HG03064 (cell line): ENCODE measurements around the gene MRI1.
"Not testable (repeated sequence)": the region's sequence is repeated elsewhere in the genome, so short reads cannot be mapped to it uniquely, and the experiment has no call there.

Experiments
- ATAC-seq: cut with Tn5 transposase; IDR thresholded peaks from one replicate; pipeline ENCODE4 v1.9.1; 2021; ENCODE audit warnings: low read depth; ENCODE audit not compliant: unreplicated experiment

The MRI1 gene

GRCh38 chr19:13788991-13789390 is 24.7 kb downstream of the MRI1 start:
- no peak for ATAC-seq

- no peak for ATAC-seq
Observed at GRCh38 chr19:13790354-13790753, 26.0 kb downstream of the MRI1 start.

- ATAC-seq: not testable (repeated sequence)
Observed at GRCh38 chr19:13793317-13793716, 29.0 kb downstream of the MRI1 start.

- ATAC-seq: no peak
Observed at GRCh38 chr19:13794398-13794756, 30.1 kb downstream of the MRI1 start.

GRCh38 chr19:13794757-13795589 is 30.7 kb downstream of the MRI1 start, which contains the start of gene ZSWIM4:
ZSWIM4 (plus strand) TSS chr19:13795443; CDS start chr19:13795649, 206 bp downstream.
- ATAC-seq: peak; percentile 79

- ATAC-seq: peak; percentile 34
Observed at GRCh38 chr19:13795595-13796300, 31.4 kb downstream of the MRI1 start.

GRCh38 chr19:13796301-13797057 is 32.2 kb downstream of the MRI1 start:
- ATAC-seq: no peak

- no peak for ATAC-seq
Observed at GRCh38 chr19:13797058-13797440, 32.7 kb downstream of the MRI1 start.

GRCh38 chr19:13797870-13798269 is 33.5 kb downstream of the MRI1 start:
- ATAC-seq: no peak

- no peak for ATAC-seq
Observed at GRCh38 chr19:13799669-13800068, 35.3 kb downstream of the MRI1 start.

- no peak for ATAC-seq
Observed at GRCh38 chr19:13803038-13803437, 38.7 kb downstream of the MRI1 start.

GRCh38 chr19:13804830-13805683 is 40.7 kb downstream of the MRI1 start:
- no peak for ATAC-seq

- no peak for ATAC-seq
Observed at GRCh38 chr19:13806728-13807127, 42.4 kb downstream of the MRI1 start.

- ATAC-seq: no peak
Observed at GRCh38 chr19:13807421-13808021, 43.2 kb downstream of the MRI1 start.

- ATAC-seq: no peak
Observed at GRCh38 chr19:13808856-13809255, 44.5 kb downstream of the MRI1 start.

GRCh38 chr19:13812544-13812943 is 48.2 kb downstream of the MRI1 start:
- no peak for ATAC-seq

GRCh38 chr19:13813147-13813546 is 48.8 kb downstream of the MRI1 start:
- ATAC-seq: no peak

- no peak for ATAC-seq
Observed at GRCh38 chr19:13814550-13814949, 50.2 kb downstream of the MRI1 start.

- ATAC-seq: no peak
Observed at GRCh38 chr19:13817018-13817614, 52.8 kb downstream of the MRI1 start.
